Cardiac fibroblast (primary cell): ENCODE measurements around the gene TTLL7.

ENCODE experiments used
- DNase-seq, 2 donors: peaks; one replicate each; pipeline versions ENCODE4 v3.0.0 to v3.0.0-alpha.2; 2010; ENCODE audit warnings: low read depth in 2 of 2
- H3K4me3 ChIP-seq, 2 donors: replicated peaks in 1 of 2; 1 replicate in 1 of 2; 2 replicates in 1 of 2; pipeline ENCODE4 v1.5.1; 2011; ENCODE audit warnings: low read depth in 2 of 2, low read length in 2 of 2, mild to moderate bottlenecking in 2 of 2, moderate library complexity in 1 of 2
- TF ChIP-seq, protein P1 (sequence below): IDR thresholded peaks from one replicate; pipeline ENCODE4 v1.5.1; 2011; ENCODE audit warnings: low read depth, mild to moderate bottlenecking, low read length, inconsistent platforms

TTLL7 gene

GRCh38 chr1:83978056-83978455, 20.9 kb downstream of the TTLL7 start:
- no peak for DNase-seq
- no peak overlapping the region for H3K4me3 ChIP-seq
- TF ChIP-seq, protein P1, sequence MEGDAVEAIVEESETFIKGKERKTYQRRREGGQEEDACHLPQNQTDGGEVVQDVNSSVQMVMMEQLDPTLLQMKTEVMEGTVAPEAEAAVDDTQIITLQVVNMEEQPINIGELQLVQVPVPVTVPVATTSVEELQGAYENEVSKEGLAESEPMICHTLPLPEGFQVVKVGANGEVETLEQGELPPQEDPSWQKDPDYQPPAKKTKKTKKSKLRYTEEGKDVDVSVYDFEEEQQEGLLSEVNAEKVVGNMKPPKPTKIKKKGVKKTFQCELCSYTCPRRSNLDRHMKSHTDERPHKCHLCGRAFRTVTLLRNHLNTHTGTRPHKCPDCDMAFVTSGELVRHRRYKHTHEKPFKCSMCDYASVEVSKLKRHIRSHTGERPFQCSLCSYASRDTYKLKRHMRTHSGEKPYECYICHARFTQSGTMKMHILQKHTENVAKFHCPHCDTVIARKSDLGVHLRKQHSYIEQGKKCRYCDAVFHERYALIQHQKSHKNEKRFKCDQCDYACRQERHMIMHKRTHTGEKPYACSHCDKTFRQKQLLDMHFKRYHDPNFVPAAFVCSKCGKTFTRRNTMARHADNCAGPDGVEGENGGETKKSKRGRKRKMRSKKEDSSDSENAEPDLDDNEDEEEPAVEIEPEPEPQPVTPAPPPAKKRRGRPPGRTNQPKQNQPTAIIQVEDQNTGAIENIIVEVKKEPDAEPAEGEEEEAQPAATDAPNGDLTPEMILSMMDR: no peak

DNA sequence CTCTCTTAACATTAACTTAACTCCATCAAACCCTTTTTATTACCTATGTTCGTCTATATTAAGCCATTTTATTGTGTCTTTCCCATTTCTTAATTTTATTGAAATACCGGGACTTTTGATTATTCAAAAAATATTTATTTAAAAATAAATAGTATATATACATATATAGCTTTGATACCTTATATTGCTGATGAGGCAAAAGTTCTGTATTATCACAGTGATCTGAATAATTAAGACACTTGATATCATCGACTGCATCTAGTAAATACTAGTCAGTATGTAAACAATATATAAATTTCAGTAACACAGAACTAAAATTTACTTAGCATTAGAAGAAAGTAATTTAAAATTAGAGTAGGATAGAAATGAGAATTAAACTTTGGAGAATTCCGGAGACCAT, 22.0 kb downstream of the TTLL7 start:
- H3K4me3 ChIP-seq: no peak overlapping the region
- TF ChIP-seq, protein P1: no peak
- no peak for DNase-seq

DNA sequence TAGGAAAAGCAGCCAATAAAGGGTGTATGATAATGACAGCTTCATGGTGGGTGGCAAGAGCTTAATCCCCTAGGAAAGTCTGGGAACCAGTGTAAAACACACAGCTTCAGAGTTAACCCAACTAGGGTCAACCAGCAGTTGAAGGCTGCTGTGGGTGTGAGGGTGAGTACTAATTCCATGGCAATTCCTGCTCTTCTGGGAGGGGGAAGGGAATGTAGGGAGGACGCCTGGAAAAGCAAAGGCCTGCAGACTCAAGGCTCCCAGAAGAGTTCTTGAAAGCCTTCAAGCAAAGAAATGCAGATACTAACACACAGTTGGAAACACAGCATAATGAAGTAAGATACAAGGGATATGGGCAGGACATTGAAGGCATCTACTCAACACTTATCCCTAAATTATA, 28.1 kb downstream of the TTLL7 start:
- no peak overlapping the region for H3K4me3 ChIP-seq
- TF ChIP-seq, protein P1: no peak
- no peak for DNase-seq

- no peak overlapping the region for H3K4me3 ChIP-seq
- no peak for DNase-seq
- TF ChIP-seq, protein P1: no peak
These were observed 28.8 kb downstream of the TTLL7 start for GRCh38 chr1:83970114-83970513.

DNA sequence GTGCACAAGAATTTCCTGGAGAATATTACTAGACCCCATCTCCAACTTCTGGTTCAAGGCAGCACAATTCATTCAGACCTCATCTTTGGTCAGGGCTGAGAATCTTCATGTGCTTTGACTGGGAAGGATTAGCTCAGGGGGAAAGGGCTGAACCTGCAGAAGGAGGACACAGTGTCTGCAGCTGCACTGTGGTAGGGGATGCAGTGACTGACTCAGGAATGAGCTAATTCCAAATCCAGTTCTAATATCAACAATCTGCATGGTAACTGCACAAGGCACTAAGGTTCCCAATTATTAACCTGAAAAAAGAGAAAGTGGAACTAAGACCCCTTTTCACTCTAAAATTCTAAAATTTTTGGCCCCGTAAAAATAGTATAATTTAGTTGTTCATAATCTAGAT, 31.6 kb downstream of the TTLL7 start:
- DNase-seq: no peak
- TF ChIP-seq, protein P1: no peak
- no peak overlapping the region for H3K4me3 ChIP-seq

DNA sequence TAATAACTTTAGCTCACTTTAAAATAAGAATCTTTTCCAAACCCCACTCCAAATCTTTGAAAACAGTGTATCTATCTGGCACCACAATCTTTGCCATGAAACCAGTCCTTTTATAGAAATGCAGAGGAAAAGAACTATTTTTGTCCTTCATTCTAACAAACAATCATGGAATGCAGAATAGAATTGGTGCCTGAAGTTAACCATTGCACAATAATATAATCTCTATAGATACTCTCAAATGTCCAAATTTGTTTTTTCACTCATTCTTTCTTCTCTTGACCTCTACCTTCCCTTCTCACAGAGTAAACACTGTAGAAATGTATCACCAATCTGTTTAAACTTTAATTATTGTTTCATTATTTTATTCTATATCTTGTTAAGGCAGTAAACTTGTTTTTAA, 34.8 kb downstream of the TTLL7 start:
- TF ChIP-seq, protein P1: no peak
- peak in 1 of 2 donors; percentile 10 for DNase-seq
- H3K4me3 ChIP-seq: no peak overlapping the region

DNA sequence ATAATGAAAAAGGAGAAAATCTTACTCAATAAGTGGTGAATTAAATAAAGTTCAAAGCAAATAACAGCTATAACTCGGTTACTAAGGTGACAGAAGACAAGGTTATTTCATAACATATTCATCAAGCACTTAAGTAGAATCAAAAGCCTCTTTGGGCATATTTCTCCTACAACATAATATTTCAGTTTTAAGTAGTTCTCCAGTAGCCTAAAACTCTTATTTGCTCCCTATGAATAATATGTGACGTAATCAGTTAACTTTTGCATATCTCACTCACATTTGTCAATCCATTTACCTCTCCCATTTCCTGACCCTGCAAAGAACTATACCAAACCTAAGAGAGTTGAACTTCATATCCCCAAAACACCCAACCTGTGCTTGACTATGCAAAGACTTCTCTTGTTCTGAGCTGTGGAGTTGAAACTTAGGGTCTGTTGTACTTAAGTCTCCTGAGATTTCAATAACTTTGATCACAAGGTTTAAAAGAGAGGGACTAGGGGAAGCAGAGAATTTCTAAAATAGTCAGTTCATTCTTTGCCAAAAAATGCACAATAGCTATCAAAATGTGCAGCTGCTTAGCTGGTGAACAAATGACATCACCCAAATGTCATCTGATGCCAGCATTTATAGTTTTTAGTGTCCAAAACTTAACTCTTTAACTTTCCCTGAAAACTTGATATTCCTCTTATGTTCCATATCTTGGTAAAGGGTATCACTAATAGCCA, 37.2 kb downstream of the TTLL7 start:
- peak; percentile 11 to 25 for DNase-seq
- TF ChIP-seq, protein P1: no peak
- no peak overlapping the region for H3K4me3 ChIP-seq
